GM19468 (cell line): Measurements from ENCODE around the gene IFNLR1.

Experiments
- ATAC-seq: cut with Tn5 transposase; IDR thresholded peaks from one replicate; pipeline ENCODE4 v1.9.1; 2021; ENCODE audit warnings: mild to moderate bottlenecking, moderate library complexity, moderate number of reproducible peaks; ENCODE audit not compliant: unreplicated experiment; ENCODE audit errors: extremely low read depth

The IFNLR1 gene

GRCh38 chr1:24154215-24154614, 32.9 kb downstream of the IFNLR1 start:
- ATAC-seq, result no peak

GRCh38 chr1:24152631-24153494, 34.2 kb downstream of the IFNLR1 start:
- no peak for ATAC-seq

DNA sequence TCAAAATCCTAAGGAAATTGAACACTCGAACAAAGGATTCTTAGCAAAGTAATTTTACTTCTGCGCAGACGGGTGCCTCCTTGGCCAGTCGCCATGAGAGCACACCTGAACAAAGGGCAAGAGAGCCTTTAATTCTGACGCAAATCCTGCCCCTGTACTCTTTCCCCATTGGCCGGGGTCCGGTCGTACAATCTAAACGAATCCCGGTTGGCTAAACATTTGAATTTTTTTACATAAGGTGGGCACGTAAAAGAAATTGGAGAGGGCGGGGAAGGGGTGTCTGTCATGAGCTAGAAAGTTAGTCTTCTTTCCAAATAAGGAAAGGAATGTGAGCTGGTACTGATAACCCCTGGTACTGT, 35.9 kb downstream of the IFNLR1 start:
- ATAC-seq, result no peak

- ATAC-seq, result no peak
These were observed 36.6 kb downstream of the IFNLR1 start for GRCh38 chr1:24150234-24151174.

DNA sequence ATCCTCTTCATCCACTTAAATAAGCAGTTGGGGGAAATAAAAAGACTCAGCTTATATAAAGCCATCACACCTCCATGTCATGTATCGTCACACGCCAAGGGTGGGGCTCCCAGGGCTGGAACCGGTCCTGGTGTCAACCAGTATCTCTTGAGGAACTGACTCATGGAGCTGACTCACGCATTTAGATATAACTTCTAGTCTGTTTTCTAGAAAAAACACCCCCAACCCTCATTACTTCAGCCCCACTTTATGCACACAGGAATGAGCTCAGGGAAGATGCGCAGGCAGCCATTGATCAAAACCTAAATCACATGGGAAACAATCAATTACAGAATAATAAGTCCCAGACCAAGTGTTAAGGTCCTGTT, 37.2 kb downstream of the IFNLR1 start:
- no peak for ATAC-seq

DNA sequence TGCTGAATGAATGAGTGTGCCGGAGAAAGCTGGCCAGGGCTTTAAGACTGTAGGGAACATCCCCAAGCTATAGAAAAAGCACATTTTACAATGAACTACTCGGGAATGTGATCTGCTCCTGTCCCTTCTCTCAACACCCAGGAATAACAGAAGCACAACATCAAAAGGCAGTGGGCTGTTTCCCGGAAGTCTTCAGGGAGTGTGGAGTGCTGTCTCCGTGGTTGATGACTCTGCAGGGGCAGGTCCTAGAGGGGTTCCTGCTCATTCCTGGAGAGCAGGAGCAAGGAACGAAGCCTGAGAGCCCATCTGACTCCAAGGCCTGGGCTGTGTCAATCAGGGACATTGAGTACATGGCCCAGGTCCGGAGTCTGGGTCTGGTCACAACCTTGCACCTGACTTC, 39.3 kb downstream of the IFNLR1 start:
- no peak for ATAC-seq

DNA sequence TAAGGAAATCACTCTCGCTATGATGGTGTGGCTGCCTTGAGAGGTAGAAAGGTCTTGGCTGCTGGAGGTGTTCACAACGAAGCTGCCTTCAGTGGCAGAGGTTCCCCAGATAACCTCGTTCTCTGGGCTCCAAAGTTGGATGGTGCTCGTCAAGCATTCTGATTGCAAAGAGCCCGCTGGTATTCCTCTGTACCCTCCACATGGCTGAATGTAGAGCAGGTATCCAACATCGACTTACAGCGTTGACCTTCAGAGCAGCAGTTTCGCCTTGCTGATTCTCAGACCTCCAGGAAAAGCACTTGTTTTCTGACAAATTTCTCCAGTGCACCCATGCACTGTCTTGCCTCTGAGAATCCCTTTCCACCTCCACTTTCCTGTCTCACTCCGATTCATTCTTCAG, 39.9 kb downstream of the IFNLR1 start:
- no peak for ATAC-seq

GRCh38 chr1:24142546-24143534, 44.2 kb downstream of the IFNLR1 start, which contains the start of gene IL22RA1:
TSS of gene IL22RA1 (minus strand) at chr1:24143140. CDS start at chr1:24143082, 58 bp downstream.
- ATAC-seq, result no peak

DNA sequence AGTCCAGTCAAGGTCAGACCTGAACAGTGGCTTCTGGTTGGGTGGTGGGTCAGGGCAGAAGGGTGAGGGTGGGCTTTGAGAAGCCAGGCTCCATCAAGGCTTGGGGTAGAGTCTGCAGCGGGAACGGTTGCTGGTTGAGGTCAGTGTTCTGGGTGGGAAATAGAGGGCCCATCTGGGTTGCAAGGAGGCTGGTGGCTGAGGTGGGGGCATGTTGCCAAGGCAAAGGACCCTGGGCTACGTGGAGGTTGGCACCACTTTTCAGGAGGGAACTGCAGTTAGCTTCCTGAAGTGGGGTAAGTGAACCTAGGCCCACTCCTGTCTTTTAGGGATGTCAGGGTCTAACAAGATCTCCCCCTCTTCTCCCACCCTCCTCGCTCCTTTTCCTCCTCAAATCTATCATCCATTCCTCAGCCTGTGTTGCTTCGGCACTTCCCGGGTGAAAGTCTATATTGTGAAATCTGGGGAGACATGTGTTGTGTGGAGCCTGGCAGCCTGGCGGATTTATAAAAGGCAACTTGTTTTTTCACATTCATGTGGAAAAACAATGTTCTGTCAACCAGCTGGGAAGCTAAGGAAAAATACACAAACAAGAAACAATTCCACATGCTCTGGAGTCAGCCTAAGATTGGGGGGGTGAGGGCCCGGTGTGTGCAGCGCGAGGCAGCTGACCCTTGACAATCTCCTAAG, 45.6 kb downstream of the IFNLR1 start:
- ATAC-seq, result no peak

DNA sequence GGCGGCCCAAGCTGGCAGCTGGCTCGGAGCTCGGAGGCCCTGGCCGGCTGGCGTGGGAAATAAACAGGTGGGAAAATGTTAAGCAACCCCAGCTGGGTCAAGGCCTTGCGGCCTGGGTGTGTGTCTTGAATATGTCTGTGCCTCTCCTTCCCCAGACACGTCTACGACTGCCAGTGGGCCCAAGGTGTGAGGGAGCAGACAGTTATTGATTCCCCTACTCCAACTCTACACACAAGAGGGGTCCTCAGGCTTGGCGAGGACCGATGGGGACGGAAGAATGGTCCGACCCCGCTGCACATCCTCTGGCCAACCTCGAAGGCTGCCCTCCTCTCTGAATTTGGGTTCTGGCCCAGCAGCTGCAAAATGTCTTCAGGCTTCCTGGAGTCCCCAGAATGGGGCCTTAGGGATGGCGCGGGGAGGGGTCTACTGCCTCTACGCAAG, 46.3 kb downstream of the IFNLR1 start:
- no peak for ATAC-seq

DNA sequence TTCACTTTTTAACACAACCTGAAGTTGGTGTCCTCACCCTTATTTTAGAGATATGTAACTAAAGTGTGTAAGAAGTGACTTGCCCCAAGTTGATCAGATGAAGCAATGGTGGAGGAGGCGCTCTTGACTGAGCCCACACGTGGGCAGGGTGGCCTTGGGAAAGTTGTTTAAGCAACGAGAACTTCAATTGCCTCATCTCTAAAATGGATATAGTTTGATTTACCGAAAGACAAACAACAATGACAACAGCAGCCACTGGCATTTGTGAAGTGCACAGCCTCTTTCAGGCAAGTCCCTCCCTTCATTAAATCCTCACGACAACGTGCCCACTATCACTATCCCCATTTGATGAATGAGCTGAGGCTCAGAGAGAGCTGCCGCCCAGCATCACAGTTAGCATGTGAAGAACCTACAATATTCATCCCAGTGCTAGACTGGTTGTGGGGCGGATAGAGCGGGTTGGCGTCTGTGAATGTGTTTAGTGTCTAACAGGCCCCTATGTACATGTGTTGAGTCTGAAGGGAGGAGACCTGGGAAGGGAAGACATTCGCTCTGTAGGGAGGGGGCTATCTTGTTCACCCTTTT, 47.2 kb downstream of the IFNLR1 start:
- no peak for ATAC-seq

DNA sequence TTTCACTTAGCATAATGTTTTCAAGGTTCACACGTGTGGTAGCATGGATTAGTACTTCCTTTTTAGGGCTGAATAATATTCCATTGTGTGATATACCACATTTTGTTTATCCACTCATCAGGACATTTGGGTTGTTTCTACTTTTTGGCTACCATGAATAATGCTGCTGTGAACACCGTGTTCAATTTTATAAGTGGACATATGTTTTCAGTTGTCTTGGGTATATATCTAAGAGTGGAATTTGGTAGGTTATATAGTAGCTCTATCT, 47.9 kb downstream of the IFNLR1 start:
- no peak for ATAC-seq

GRCh38 chr1:24138476-24139221, 48.4 kb downstream of the IFNLR1 start:
- no peak for ATAC-seq

GRCh38 chr1:24136956-24137539, 50.0 kb downstream of the IFNLR1 start:
- ATAC-seq, result no peak

- no peak for ATAC-seq
These were observed 52.7 kb downstream of the IFNLR1 start for GRCh38 chr1:24134376-24134775.

GRCh38 chr1:24133819-24134218, 53.3 kb downstream of the IFNLR1 start:
- no peak for ATAC-seq

DNA sequence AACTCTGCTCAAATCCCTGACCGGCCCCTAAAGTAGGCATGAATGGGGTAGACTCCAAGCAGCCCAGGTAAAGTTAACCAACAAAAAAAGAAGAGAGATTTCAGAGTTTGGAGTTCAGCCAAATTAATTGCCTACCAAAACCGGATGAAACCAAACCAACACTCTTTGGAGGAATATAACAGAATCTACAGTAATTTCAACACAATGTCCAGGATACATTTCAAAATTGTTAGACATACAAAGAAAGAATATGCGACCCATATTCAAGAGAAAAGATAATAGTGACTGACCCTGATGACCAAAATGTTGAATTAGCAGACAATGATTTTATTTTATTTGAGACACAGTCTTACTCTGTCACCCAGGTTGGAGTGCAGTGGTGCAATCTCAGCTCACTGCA, 56.7 kb downstream of the IFNLR1 start:
- no peak for ATAC-seq

- ATAC-seq, result no peak
These were observed 59.2 kb downstream of the IFNLR1 start for GRCh38 chr1:24127801-24128363.
